NB4 (cell line): ENCODE measurements around the gene SPATS2.

Experiments
- DNase-seq: peaks from one replicate; pipeline ENCODE4 v3.0.0; 2010; ENCODE audit warnings: low read depth
- H3K4me3 ChIP-seq: one replicate; pipeline ENCODE4 v1.5.1; 2011; ENCODE audit warnings: mild to moderate bottlenecking, low read depth, low read length, moderate library complexity
- MYC ChIP-seq: IDR thresholded peaks from 2 replicates; pipeline ENCODE4 v1.6.1; 2011; ENCODE audit warnings: low read depth, low read length
- POLR2A ChIP-seq: IDR thresholded peaks from 2 replicates; pipeline ENCODE4 v1.6.1; 2011; ENCODE audit warnings: mild to moderate bottlenecking; ENCODE audit not compliant: insufficient read length; ENCODE audit errors: extremely low read depth
- TF ChIP-seq, protein P1 (sequence below): IDR thresholded peaks from 2 replicates; pipeline ENCODE4 v1.6.1; 2011; ENCODE audit warnings: low read depth, low read length
- TF ChIP-seq, protein P2 (sequence below): IDR thresholded peaks from one replicate; pipeline ENCODE4 v1.5.1; 2012; ENCODE audit warnings: low read depth, low read length

SPATS2 gene

DNA sequence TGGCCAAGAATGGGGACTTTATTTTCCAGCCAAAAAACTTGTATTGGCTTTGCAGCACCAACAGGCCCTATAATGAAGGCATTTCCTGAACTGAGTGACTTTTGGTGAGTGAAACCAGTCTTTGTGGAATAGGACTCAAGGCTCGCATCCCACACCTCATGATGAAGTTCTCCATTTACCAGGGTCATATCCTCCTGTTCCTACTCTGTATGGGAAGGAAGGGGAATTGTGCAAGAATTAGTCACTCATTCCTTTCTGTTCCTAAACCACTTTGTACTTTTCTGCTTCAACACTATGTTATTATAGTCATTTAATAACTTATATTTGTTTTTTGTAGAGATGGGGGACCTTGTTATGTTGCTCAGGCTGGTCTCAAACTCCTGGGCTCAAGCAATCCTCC lies 2.3 kb upstream of the SPATS2 start:
- peak; percentile 44 for DNase-seq
- TF ChIP-seq, protein P1, sequence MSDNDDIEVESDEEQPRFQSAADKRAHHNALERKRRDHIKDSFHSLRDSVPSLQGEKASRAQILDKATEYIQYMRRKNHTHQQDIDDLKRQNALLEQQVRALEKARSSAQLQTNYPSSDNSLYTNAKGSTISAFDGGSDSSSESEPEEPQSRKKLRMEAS = no peak
- TF ChIP-seq, protein P2, sequence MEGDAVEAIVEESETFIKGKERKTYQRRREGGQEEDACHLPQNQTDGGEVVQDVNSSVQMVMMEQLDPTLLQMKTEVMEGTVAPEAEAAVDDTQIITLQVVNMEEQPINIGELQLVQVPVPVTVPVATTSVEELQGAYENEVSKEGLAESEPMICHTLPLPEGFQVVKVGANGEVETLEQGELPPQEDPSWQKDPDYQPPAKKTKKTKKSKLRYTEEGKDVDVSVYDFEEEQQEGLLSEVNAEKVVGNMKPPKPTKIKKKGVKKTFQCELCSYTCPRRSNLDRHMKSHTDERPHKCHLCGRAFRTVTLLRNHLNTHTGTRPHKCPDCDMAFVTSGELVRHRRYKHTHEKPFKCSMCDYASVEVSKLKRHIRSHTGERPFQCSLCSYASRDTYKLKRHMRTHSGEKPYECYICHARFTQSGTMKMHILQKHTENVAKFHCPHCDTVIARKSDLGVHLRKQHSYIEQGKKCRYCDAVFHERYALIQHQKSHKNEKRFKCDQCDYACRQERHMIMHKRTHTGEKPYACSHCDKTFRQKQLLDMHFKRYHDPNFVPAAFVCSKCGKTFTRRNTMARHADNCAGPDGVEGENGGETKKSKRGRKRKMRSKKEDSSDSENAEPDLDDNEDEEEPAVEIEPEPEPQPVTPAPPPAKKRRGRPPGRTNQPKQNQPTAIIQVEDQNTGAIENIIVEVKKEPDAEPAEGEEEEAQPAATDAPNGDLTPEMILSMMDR = no peak
- TF ChIP-seq POLR2A (no peak), MYC (no peak)
- H3K4me3 ChIP-seq = no peak overlapping the region

GRCh38 chr12:49365542-49365941 lies 1.7 kb upstream of the SPATS2 start:
- DNase-seq = peak; percentile 47
- peak overlapping the region; percentile 72 for H3K4me3 ChIP-seq

GRCh38 chr12:49366096-49366651 lies 1.1 kb upstream of the SPATS2 start:
- DNase-seq = no peak

More at GRCh38 chr12:49365542-49365941, 1.7 kb upstream of the SPATS2 start:
- TF ChIP-seq MYC (no peak), POLR2A (no peak)
- TF ChIP-seq, protein P1 = 0 out of 2 replicates have a peak, but pooled peaks have one; percentile 34

GRCh38 chr12:49366652-49367380 lies 446 bp upstream of the SPATS2 start:
- peak overlapping the region; percentile 72 for H3K4me3 ChIP-seq

More at GRCh38 chr12:49366096-49366651, 1.1 kb upstream of the SPATS2 start:
- no peak for TF ChIP-seq POLR2A
- no peak for TF ChIP-seq MYC
- TF ChIP-seq, protein P2 = no peak
- TF ChIP-seq, protein P1 = no peak
- peak overlapping the region; percentile 72 for H3K4me3 ChIP-seq

DNA sequence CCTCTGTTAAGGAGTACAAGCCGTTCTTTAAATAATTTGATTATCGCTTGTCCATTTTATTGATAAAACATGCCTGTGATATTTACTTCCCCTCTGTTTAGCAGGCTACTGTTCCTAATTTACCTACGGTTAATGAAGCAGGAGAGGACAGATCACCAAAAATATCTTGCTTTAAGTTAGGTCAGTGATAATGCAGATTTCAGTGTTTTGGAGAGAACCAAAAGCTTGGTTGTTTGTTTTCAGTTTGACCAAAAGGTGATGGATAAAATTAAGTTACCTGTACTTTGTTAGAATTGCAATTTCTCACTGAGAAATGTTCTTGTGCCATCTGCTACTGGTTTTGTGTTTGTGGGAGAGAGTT lies 958 bp downstream of the SPATS2 start:
- TF ChIP-seq MYC = no peak
- TF ChIP-seq, protein P1 = no peak
- TF ChIP-seq, protein P2 = no peak
- no peak for TF ChIP-seq POLR2A
- no peak for DNase-seq
- peak overlapping the region; percentile 81 for H3K4me3 ChIP-seq

More at GRCh38 chr12:49366652-49367380, 446 bp upstream of the SPATS2 start:
- TF ChIP-seq POLR2A = peak; percentile 85
- TF ChIP-seq, protein P2 = peak; percentile 17
- TF ChIP-seq, protein P1 = no peak; the same call in 1 of the 2 replicates
- peak; percentile 98 for DNase-seq

DNA sequence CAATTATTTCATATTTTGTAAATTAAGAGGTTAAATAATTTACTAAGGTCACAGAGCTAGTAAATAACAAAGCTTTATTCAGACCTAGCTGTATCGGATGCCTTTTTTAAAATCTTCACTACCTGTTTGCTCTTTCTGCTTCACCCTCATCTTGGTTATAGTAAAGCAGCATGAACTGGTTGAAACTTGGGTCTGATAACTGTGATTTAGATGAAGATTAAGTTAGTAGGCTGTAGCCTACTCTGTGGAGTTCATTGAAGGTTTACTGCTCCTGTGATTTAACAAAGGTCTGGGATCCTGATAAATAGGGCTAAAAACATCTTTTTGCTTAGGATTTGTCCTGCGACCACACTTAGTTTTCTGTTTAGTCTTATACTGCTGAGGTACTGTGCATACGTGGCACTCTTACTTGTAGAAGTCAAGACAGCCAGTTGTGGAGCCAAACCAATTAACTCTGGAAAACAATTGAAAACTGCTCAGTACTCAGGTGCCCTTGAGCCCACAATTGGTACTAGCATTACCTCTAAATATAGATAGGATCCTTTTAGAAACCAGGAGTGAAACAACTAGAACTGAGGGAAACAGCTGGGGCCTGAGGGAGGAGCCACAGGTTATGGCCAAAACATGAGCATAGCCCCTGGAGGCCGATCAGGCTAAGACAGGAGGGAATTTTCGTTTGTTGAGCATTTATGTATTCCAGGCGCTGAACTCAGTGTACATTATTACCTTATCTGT lies 2.3 kb downstream of the SPATS2 start:
- TF ChIP-seq POLR2A = no peak
- TF ChIP-seq, protein P1 = no peak
- no peak for TF ChIP-seq MYC
- TF ChIP-seq, protein P2 = peak; percentile 24
- no peak overlapping the region for H3K4me3 ChIP-seq
- DNase-seq = peak; percentile 62
